ENCODE results near the gene CEP85L. TPM values are rescaled to one million over a fixed set of nuclear protein-coding genes. Genes with fewer than 3 reads are reported as not detected.

The CEP85L gene
- polyA plus RNA-seq, 1 donor, result 4.3 TPM

GRCh38 chr6:118419448-118420394 is 231.7 kb downstream of the CEP85L start:
- DNase-seq, result no peak
- Histone ChIP-seq H3K4me1 (ENCODE audit: control insufficient read depth, insufficient read depth, low read length) (no peaks in the 10 kb centered on the region), H3K4me3 (ENCODE audit: low read length) (no peak overlapping the region), H3K27ac (ENCODE audit: low read length) (no peak overlapping the region), H3K36me3 (ENCODE audit: control insufficient read depth, insufficient read depth, low read length) (no peaks in the 10 kb centered on the region), H3K9me3 (ENCODE audit: control insufficient read depth, low read depth, low read length) (no peaks in the 10 kb centered on the region), H3K27me3 (ENCODE audit: control insufficient read depth, insufficient read depth, low read length) (no peaks in the 10 kb centered on the region)

Other genes starting within 250 kb of the CEP85L start
- 18.4 TPM for gene PLN, start 103.3 kb downstream of the CEP85L start, polyA plus RNA-seq
- gene ASF1A, start 242.6 kb upstream of the CEP85L start, polyA plus RNA-seq, result 20.1 TPM